ENCODE results near the gene POU6F2. TPM values are rescaled to one million over a fixed set of nuclear protein-coding genes. Genes with fewer than 3 reads are reported as not detected.

POU6F2 gene
- total and polyA plus RNA-seq, 9 of the 15 experiments (the other 6 are each of a cell fraction or from before 2014, with no cell fraction given), result 0.29 to 1.5 (median 0.96) TPM

DNA sequence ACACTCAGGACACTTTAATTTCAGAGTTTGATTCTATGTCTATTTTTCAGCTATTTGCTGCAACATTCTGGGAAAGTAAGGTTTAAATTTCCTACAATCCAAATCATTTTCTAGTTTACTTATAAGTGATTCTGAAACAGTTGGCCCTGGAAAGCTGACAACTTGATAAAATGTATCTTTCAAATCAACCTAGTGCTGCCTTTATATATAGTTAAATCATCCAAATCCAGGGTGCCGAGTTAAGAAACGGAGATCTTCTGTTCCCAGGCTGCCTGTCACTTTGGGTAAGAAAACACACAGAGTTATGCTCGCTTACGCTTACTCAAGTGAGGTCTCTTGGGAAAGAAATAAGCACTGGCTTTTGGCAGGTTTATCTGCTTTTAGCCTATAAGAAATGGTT lies 175.0 kb downstream of the POU6F2 start:
- intact Hi-C loops (cut with micrococcal nuclease) (no loop called here), in situ Hi-C loops (cut with MboI) (no loop called here)
- Histone ChIP-seq H3K9me1 (ENCODE audit: control insufficient read depth, insufficient read depth, low read length) (peaks cover 3% of the 10 kb centered on the region), H3K36me3 (ENCODE audit: control insufficient read depth, insufficient read depth, low read length) (no peaks in the 10 kb centered on the region), H4K20me1 (replicated peaks; ENCODE audit: control insufficient read depth, insufficient read depth, low read length) (no peaks in the 10 kb centered on the region), H3K4me1 (replicated peaks in 1 of 2; ENCODE audit: control insufficient read depth in 2 of 2, insufficient read depth in 2 of 2, low read length in 2 of 2) (no peaks in the 10 kb centered on the region), H3K4me2 (ENCODE audit: insufficient read depth, low read length) (no peak overlapping the region), H3K9ac (ENCODE audit: insufficient read depth in 1 of 2, low read depth in 2 of 2, low read length in 2 of 2) (no peak overlapping the region), H3K9me3 (replicated peaks; ENCODE audit: control insufficient read depth, insufficient read depth, low read depth, low read length) (no peaks in the 10 kb centered on the region), H3K79me2 (ENCODE audit: control insufficient read depth, insufficient read depth, low read length) (no peaks in the 10 kb centered on the region), H3K27me3 (ENCODE audit: control insufficient read depth in 2 of 2, insufficient read depth in 2 of 2, low read length in 2 of 2) (peaks cover 0 to 3% of the 10 kb centered on the region in 2 experiments; a peak in 1 of 5 replicates), H2AFZ (ENCODE audit: low read depth, low read length) (no peak overlapping the region), H3K4me3 (no peak overlapping the region), H3K27ac (ENCODE audit: extremely low read depth, low read depth, low read length) (no peak overlapping the region)
- BruUV-seq (replicated peaks), result no TSS peak
- FAIRE-seq (no peak), ATAC-seq (no peak), DNase-seq (ENCODE audit: extremely low read depth in 1 of 4, low spot score in 3 of 4) (no peak)
- ChIA-PET CTCF (ENCODE audit: low intra/inter-chr PET ratio) (no interaction called here), POLR2A (interaction anchor here (0.7 kb wide), 1 partner anchor 33 kb away, joined by 3 read pairs; no protein-coding TSS in a partner anchor)
- WGBS (ENCODE audit: insufficient coverage, low coverage, missing lambda C conversion rate), result 3% methylated on average over 4 of the region's 4 CpGs
- TF ChIP-seq BRCA1 (IDR thresholded peaks at IDR 0.05) (no peak), BRCA1 (CRISPR knock-in tag; IDR thresholded peaks at IDR 0.05) (no peak), PHTF2 (CRISPR knock-in tag; IDR thresholded peaks at IDR 0.05) (no peak), NEUROD1 (IDR thresholded peaks at IDR 0.05; ENCODE audit: borderline replicate concordance, low read depth, low read length, partially characterized antibody) (no peak), ARID1B (IDR thresholded peaks at IDR 0.05) (no peak), TCF7L2 (IDR thresholded peaks at IDR 0.05; ENCODE audit: low read depth, low read length) (no peak), RAD21 (CRISPR knock-in tag; conservative IDR thresholded peaks at IDR 0.05 in 1 of 2, IDR thresholded peaks at IDR 0.05 in 1 of 2) (no peak), CBX3 (IDR thresholded peaks at IDR 0.05; ENCODE audit: borderline replicate concordance in 1 of 2, low read length in 2 of 2) (no peak)
- TF ChIP-seq, protein P1, sequence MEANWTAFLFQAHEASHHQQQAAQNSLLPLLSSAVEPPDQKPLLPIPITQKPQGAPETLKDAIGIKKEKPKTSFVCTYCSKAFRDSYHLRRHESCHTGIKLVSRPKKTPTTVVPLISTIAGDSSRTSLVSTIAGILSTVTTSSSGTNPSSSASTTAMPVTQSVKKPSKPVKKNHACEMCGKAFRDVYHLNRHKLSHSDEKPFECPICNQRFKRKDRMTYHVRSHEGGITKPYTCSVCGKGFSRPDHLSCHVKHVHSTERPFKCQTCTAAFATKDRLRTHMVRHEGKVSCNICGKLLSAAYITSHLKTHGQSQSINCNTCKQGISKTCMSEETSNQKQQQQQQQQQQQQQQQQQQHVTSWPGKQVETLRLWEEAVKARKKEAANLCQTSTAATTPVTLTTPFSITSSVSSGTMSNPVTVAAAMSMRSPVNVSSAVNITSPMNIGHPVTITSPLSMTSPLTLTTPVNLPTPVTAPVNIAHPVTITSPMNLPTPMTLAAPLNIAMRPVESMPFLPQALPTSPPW (CRISPR knock-in tag; IDR thresholded peaks at IDR 0.05), result no peak
- TF ChIP-seq, protein P2, sequence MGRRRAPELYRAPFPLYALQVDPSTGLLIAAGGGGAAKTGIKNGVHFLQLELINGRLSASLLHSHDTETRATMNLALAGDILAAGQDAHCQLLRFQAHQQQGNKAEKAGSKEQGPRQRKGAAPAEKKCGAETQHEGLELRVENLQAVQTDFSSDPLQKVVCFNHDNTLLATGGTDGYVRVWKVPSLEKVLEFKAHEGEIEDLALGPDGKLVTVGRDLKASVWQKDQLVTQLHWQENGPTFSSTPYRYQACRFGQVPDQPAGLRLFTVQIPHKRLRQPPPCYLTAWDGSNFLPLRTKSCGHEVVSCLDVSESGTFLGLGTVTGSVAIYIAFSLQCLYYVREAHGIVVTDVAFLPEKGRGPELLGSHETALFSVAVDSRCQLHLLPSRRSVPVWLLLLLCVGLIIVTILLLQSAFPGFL (CRISPR knock-in tag; IDR thresholded peaks at IDR 0.05), result no peak
- TF ChIP-seq, protein P3, sequence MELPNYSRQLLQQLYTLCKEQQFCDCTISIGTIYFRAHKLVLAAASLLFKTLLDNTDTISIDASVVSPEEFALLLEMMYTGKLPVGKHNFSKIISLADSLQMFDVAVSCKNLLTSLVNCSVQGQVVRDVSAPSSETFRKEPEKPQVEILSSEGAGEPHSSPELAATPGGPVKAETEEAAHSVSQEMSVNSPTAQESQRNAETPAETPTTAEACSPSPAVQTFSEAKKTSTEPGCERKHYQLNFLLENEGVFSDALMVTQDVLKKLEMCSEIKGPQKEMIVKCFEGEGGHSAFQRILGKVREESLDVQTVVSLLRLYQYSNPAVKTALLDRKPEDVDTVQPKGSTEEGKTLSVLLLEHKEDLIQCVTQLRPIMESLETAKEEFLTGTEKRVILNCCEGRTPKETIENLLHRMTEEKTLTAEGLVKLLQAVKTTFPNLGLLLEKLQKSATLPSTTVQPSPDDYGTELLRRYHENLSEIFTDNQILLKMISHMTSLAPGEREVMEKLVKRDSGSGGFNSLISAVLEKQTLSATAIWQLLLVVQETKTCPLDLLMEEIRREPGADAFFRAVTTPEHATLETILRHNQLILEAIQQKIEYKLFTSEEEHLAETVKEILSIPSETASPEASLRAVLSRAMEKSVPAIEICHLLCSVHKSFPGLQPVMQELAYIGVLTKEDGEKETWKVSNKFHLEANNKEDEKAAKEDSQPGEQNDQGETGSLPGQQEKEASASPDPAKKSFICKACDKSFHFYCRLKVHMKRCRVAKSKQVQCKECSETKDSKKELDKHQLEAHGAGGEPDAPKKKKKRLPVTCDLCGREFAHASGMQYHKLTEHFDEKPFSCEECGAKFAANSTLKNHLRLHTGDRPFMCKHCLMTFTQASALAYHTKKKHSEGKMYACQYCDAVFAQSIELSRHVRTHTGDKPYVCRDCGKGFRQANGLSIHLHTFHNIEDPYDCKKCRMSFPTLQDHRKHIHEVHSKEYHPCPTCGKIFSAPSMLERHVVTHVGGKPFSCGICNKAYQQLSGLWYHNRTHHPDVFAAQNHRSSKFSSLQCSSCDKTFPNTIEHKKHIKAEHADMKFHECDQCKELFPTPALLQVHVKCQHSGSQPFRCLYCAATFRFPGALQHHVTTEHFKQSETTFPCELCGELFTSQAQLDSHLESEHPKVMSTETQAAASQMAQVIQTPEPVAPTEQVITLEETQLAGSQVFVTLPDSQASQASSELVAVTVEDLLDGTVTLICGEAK (IDR thresholded peaks at IDR 0.05), result no peak
- TF ChIP-seq, protein P3 (CRISPR knock-in tag; IDR thresholded peaks at IDR 0.05), result no peak
